GM19025 (cell line): ENCODE measurements around the gene PHLDB1.

Experiments
- ATAC-seq: cut with Tn5 transposase; IDR thresholded peaks from one replicate; pipeline ENCODE4 v1.9.1; 2021; ENCODE audit warnings: mild to moderate bottlenecking, low read depth, moderate library complexity; ENCODE audit not compliant: unreplicated experiment

PHLDB1 gene

GRCh38 chr11:118621071-118621783 lies 13.8 kb downstream of the PHLDB1 start:
- ATAC-seq = no peak

- no peak for ATAC-seq
Measured at GRCh38 chr11:118621784-118622375, 14.5 kb downstream of the PHLDB1 start.

GRCh38 chr11:118622376-118623268 lies 15.2 kb downstream of the PHLDB1 start:
- ATAC-seq = no peak

DNA sequence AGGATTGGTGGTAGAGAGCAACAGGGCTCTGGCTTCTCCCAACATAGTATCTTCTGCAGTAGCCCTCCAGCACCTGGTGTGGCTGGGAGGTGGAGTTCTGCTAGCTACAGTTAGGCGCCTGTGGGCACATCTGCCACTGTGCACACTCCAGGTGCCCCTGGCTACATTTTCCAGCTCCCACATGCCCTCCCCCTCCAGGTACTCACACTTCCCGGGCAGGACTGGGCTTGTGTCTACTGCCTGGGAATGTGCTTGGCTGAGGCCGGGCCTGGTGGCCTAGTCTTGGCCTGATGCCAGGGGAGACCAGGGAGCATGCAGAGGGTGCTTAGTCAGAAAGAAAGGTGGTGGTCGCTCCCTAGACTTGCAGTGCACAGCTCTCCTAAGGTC lies 15.8 kb downstream of the PHLDB1 start:
- no peak for ATAC-seq

GRCh38 chr11:118625036-118625690 lies 17.7 kb downstream of the PHLDB1 start:
- ATAC-seq = no peak

- no peak for ATAC-seq
Measured at GRCh38 chr11:118625976-118626375, 18.6 kb downstream of the PHLDB1 start.

DNA sequence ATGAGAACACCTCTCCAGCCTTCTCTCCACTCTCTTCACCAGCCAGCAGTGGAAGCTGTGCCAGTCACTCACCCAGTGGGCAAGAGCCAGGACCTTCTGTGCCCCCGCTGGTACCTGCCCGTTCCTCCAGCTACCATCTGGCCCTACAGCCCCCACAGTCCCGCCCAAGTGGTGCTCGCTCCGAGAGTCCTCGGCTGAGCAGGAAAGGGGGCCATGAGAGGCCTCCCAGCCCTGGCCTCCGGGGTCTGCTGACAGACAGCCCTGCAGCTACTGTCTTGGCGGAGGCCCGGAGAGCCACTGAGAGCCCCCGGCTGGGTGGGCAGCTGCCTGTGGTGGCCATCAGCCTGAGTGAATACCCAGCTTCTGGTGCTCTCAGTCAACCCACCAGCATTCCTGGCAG lies 20.2 kb downstream of the PHLDB1 start:
- no peak for ATAC-seq

GRCh38 chr11:118628031-118628430 lies 20.6 kb downstream of the PHLDB1 start:
- no peak for ATAC-seq

DNA sequence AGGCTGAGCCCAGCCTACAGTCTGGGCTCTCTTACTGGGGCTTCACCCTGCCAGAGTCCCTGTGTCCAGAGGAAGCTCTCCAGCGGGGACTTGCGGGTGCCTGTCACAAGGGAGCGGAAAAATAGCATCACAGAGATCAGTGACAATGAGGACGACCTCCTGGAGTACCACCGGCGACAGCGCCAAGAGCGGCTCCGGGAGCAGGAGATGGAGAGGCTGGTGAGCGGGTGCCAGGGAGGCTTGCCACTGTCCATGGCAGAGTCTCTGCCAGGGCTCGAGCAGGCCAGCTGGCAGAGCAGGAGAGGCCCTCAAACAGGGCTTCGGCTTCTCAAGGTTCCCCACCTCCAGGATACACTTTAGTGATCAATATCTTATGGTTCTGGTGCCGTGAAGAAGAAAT lies 21.0 kb downstream of the PHLDB1 start:
- ATAC-seq = no peak

DNA sequence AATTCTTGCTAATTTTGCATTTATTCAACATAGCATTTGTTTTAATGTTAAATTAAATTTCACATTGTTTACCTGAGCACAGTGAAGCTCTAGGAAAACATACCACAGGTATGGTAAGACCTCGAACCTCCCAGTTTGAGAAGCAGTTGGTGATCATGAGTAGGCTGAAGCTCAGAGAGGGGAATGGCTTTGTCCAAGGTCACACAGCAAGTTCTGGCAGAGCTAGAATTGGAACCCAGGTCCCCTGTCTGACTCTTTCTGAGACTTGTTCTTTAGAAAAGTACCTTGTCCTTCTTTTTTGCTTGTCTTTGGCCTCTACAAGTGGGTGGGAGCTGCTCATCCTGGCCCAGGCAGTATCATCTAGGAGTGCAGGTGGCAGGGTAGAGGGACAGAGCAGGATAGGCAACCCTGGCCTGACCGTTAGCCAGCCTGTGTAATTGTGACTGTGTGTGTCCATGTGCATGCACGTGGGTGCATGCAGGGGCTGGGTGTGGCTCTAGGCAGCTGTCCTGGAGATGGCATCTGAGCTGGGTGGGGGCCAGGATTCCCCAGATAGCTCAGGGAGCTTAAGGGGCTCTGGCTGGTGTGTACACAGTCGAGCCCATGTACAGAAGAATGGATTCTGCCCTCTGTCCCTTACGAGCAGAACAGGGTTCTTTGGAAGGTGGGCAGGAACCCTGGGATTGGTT lies 21.6 kb downstream of the PHLDB1 start:
- no peak for ATAC-seq

DNA sequence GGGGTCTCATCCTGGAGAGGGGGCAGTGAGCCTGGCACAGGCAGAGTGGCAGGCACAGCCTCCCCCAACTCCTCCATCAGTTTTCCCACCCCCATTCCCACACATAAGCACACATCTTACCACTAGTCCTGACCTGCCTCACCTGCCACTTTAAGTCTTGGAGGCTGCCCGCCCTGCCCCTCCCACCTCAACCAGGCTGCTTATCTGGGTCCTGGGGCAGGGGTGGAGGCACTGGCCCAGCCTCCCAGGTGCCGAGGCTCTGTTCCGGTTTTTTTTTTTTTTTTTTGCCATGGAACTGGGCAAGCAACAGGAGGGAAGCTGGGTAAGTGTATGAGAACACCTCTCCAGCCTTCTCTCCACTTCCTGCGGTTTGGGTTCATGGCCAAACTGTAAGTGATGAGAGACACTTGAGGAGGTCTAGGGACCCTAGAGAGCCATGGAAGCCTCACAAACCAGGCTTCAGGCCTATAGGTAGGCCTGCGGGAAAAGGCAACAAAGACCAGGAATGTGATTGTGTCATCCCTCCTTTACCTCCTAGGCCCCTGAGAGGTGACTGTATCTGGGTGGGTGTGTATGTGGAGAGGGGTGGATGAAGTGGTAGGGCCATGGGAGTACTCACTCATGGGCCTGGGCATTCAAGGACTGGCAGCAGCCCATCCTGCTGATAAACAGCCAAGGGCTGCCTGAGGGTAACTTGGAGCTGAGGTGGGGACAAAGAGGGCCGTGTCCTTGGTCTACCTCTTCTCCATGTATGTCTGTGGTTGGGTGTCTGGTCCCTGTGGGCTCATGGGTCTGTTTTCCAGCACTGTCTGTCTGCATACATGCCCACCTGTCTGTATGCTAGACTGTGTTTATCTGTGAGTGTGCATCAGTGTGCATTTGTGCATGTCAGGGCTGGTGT lies 22.6 kb downstream of the PHLDB1 start:
- ATAC-seq = no peak

GRCh38 chr11:118631142-118631909 lies 23.9 kb downstream of the PHLDB1 start:
- ATAC-seq = no peak

DNA sequence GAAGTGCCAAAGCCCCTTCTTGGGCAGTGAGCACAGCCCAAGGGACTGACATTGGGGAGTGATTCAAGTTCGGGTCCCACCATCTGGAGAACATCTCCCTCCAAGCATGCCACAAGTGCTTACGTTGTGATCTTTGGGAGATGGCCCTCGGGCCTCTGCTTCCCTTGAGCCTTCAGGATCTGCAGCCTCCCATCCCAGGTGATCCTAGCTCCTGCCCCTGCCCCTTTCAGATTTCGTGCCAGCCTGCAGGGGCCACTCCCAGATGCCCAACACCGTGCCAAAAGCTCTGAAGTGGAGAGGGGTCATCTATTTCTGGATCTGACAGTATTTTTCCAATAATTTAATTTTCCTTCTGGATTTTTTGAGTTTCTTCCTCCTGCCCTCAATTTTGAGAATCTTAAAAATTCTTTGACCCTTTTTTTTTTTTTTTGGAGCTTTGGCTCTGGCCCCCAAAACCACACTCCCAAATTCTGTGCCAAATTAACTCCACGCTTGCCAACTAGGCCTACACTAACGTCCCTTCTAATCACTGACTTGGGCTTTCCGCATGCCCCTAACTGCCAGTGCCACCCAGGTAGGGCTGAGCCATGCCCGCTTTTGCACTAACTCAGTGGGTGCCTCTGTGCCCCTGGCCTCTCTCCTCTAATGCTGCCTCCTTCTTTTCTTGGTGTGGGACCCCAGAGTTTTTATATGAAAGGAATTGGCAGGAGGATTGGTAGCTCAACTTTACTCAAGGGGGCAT lies 25.3 kb downstream of the PHLDB1 start:
- ATAC-seq = no peak

DNA sequence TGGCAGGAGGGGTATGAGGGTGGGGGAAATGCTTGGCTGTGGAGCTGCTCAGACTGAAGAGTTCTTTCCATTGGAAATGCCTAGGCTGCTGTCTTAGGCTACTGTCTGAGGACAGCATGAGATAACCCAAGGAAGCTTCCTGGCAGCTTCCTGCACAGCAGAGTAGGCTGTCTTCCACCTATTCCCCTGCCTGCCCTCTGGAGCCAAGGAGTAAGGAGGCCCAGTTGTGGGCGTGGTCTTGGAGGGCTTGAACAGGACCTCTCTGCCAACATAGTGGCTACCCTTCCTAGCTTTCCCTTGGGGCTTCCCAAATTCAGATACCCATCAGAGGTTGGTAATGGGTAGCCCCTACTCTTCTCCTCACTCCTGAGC lies 25.9 kb downstream of the PHLDB1 start:
- ATAC-seq = no peak

DNA sequence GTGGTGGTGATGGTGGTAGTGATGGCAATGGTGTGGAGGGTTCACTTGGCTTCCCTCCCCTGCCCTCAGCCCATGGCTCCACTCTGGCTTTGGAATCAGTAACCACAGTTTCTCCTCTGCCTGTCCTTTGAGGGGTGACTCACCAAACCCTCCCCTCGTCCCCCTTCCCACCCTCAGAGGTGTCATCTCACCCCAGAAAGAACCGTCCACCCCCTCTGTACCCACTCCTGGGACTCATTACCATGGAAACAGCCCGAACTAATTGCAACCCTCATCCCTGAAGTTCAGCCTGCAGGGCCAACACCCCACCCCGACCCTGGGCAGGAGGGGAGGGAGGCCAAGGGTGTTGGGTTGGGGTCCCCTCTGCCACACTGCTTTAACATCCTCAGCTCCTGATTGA lies 26.6 kb downstream of the PHLDB1 start:
- no peak for ATAC-seq

DNA sequence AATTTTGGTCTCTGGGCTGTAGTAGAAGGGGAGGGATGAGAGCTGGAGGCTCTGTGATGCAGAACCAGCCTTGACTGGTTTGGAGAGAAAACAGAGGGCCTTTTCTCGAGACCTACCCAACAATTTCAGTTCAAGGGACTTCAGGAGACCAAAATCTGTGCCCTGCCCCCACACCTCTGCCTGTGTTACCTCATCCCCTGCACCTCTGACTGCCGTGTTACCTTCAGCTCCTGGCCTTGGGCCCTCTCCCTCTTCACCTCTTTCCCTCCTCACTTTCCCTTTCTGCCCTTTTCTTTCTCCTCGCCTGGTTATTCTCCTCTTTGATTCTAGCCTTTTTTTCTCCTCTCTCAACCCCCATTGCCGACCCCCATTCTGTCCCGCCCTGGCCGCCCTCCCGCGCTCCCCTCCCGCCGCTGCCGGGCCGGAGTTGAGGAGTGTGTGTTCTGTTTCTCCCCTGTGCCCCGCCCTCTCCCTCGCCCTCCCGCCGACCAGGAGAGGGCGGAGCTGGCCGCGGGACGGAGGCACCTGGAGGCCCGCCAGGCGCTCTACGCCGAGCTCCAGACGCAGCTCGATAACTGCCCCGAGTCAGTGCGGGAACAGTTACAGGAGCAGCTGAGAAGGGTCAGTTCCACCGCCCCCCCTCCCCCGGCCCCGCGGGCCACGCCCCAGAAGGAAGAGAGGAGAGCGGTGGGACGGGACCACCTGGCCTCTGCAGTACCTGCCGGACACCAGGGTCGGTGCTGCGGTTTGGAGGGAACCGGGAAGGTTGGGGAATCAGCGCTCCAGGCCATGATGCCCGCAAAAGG lies 27.2 kb downstream of the PHLDB1 start:
- no peak for ATAC-seq

DNA sequence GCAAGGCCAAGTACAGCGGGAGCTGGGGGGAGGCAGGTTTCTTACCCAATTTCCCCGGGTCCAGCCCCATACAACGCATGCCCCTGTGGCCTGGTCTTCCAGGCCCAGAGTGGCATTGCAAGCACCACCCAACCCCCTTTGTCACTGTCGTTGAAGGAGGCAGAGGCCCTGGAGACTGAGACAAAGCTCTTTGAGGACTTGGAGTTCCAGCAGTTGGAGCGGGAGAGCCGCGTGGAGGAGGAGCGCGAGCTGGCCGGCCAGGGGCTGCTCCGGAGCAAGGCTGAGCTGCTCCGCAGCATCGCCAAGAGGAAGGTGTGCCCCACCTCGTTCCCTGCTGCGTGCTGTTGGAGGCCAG lies 27.8 kb downstream of the PHLDB1 start:
- ATAC-seq = no peak
